Stimulated activated CD4-positive, alpha-beta T cell treated with anti-CD3 and anti-CD28 coated beads, TNF-alpha, amount 100 ng/mL, for 1 hour (primary cell): ENCODE data around the gene TSPYL2.
A peak's percentile ranks its signal among the peaks of the same experiment; 100 is the strongest.

Source experiments
- DNase-seq, 3 donors: peaks; one replicate each; pipeline ENCODE4 v3.0.0-alpha.2; 2020; ENCODE audit warnings: low read depth in 3 of 3, low spot score in 1 of 3

TSPYL2 gene

GRCh38 chrX:53080628-53081580 lies 1.3 kb upstream of the TSPYL2 start:
- DNase-seq, result no peak

- DNase-seq, result no peak
Observed at GRCh38 chrX:53082773-53083616, 828 bp downstream of the TSPYL2 start.

- no peak for DNase-seq
Observed at GRCh38 chrX:53084043-53084570, 1.9 kb downstream of the TSPYL2 start.

GRCh38 chrX:53084863-53085262 lies 2.7 kb downstream of the TSPYL2 start:
- DNase-seq, result no peak

- no peak for DNase-seq
Observed at GRCh38 chrX:53085661-53086229, 3.6 kb downstream of the TSPYL2 start.

- no peak for DNase-seq
Observed at GRCh38 chrX:53086464-53086863, 4.3 kb downstream of the TSPYL2 start.

- no peak for DNase-seq
Observed at GRCh38 chrX:53087388-53087831, 5.2 kb downstream of the TSPYL2 start.

GRCh38 chrX:53088136-53088974 lies 6.2 kb downstream of the TSPYL2 start:
- peak; percentile 50 to 68 (median 59) for DNase-seq

GRCh38 chrX:53089224-53089842 lies 7.2 kb downstream of the TSPYL2 start:
- no peak for DNase-seq

- DNase-seq, result no peak
Observed at GRCh38 chrX:53089925-53090324, 7.8 kb downstream of the TSPYL2 start.

- no peak for DNase-seq
Observed at GRCh38 chrX:53091354-53091753, 9.2 kb downstream of the TSPYL2 start.

GRCh38 chrX:53093177-53093655 lies 11.0 kb downstream of the TSPYL2 start:
- DNase-seq, result peak in 2 of 3 donors; percentile 44 to 59

- peak; percentile 39 to 47 (median 42) for DNase-seq
Observed at GRCh38 chrX:53093748-53094581, 11.8 kb downstream of the TSPYL2 start, which contains the start of gene KANTR. Gene KANTR, plus strand, starts transcription at chrX:53094142. Its CDS starts 30,131 bp downstream, at chrX:53124273.

- DNase-seq, result no peak
Observed at GRCh38 chrX:53094582-53094905, 12.4 kb downstream of the TSPYL2 start.

- no peak for DNase-seq
Observed at GRCh38 chrX:53095796-53096195, 13.6 kb downstream of the TSPYL2 start.

GRCh38 chrX:53114864-53115549 lies 32.8 kb downstream of the TSPYL2 start:
- no peak for DNase-seq

GRCh38 chrX:53115550-53115874 lies 33.3 kb downstream of the TSPYL2 start:
- no peak for DNase-seq

- no peak for DNase-seq
Observed at GRCh38 chrX:53116101-53116500, 33.9 kb downstream of the TSPYL2 start.
